ENCODE data around the gene TMEM150A.
"Not testable (repeated sequence)": the region's sequence is repeated elsewhere in the genome, so short reads cannot be mapped to it uniquely, and the experiment has no call there.

Gene TMEM150A

GRCh38 chr2:85611705-85612587 is 9.4 kb upstream of the TMEM150A start, which contains the start of gene C2orf68:
C2orf68 (minus strand) TSS chr2:85612066; CDS start chr2:85611984, 82 bp downstream.
- DNase-seq = peak; percentile 97

GRCh38 chr2:85611217-85611704 is 8.8 kb upstream of the TMEM150A start:
- peak; percentile 33 for DNase-seq

- DNase-seq = no peak
Observed at GRCh38 chr2:85607268-85608215, 5.0 kb upstream of the TMEM150A start.

- no peak for DNase-seq
Observed at GRCh38 chr2:85606116-85606455, 3.6 kb upstream of the TMEM150A start.

DNA sequence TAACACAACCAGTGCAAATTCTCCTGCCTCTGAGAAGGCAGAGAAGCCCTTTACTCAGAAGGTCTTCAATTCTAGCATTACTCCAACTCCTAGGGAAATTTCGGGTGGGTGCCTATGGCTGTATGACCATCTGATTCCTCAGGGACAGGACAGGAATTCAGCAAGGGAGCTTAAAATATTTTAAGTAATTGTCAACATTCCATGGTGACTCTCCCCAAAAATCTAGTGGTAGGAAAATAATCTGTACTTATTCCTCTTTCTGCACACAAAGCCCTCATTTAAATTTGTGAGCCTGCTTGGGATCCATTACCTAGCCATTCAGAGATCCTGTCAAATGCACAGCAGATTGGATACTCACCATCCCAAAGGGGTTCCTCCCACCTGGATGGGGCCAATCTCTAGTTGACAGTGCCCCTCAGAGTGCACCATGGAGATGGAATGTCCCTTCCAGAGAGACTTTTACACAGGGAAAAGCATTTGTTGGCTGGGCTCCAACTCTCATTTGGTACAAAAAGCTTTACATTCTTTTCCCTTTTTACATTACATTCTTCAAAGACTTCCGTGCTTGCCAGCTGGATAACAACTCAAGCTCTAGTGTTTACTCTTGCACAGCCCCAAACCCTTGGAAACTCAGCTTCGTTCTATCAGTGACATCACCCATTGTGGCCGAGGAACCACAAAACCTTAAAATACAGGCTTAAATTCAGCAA is 3.1 kb upstream of the TMEM150A start:
- no peak for DNase-seq

DNA sequence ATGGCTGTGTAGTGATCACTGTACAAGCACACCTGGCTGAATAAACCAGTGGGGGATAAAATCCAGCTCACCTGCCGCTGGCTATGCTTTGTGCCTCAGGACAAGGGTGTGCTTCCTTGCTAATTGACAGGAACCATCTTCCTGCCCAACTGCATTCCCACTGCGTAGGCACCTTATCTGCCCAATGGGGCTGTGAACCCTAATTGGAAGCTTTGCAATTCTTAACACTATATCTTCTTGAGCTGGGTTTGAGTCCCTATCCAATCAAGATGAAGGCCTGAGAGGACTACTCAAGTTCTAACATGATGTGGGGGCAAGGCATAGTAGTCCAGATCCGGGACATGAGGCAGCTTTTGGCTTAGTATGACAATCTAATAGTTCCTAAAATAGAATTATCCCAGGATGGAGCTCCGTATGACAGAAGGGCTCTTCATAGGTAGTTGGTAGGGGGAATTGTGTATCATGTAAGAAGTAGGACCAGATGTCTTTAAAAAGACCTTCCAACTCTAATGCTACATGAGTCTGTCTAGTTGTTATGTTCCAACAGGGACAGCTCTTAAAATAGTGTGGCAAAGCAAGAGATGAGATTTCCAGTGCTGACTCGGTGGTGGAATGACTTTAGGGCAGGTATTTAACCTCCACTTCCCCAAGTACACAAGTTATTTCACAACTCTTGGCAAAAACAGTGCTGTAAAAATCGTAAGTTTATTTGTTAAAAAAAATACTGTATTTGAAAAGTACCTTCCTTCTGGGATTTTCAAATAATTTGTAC is 2.3 kb upstream of the TMEM150A start:
- no peak for DNase-seq

GRCh38 chr2:85604133-85604444 is 1.6 kb upstream of the TMEM150A start:
- not testable (repeated sequence) for DNase-seq

DNA sequence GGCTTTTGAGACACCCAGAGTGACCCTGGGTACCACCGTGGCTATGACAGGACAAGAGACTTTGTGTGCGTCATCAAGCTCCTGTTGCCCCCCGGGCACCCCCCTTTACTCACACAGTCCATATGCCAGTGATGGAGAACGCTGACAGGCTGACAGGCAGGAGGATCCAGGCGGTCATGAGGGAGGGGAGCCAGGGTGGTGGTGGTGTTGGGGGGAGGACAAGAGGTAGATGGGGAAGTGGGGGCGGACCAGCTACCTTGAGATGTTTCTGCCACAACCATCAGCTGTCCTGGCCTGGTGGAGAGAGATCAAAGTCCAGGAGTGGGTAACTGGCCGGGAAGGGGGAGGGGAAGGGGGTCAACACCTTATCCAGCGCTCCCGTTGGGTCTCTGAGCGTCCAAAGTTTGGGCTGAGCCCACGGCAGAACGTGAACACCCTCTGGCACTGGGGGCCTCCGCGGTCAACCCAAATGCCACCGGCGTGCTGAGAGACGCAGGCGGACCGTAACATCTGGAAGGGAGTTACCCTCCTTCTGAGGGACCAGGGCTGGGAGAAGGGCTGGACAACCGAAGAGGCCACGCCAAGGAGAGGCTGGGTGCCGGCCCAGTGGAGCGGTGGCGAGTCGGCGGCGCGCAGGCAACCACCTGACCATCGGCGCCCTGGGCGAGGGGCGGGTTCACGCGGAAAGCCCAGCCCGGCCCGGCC is 575 bp downstream of the TMEM150A start:
- no peak for DNase-seq

- no peak for DNase-seq
Observed at GRCh38 chr2:85600951-85601770, 1.3 kb downstream of the TMEM150A start.

GRCh38 chr2:85600235-85600575 is 2.3 kb downstream of the TMEM150A start:
- no peak for DNase-seq

DNA sequence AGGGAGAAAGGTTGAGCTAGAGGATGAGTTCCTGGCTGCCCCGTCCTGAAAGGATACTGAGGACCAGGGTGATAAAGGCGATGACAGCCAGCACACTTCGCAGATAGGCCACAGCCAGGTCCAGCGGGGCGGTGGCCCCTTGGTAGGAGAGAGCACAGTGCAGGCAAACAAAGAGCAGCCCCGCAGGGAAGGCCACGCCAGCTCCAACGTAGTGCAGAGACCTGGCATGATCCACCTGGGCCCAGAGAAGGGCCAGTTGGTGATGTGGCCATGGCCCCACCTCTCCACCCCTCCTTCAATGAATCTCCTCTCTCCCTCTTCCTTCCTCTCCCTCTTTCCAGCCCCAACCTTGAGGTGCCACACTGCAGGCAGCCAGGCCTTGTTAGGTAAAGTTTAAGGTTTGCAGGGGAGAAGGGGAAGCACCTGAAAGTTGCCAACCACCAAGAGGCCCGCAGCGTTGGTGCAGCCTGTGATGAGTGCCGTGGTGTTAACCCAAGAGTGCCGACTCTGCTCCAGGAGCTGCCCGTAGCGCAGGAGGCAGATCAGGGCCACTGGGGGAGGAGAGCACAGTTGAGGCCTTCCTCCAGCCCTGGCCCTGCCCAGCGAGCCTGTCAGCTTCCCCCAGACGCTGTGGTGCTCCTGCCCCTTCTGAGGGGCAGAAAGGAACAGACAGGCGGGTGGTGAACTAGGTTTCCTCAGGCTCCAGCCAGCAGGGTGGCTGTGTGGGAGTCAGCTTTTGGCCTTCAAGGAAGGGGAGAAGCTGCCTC is 2.8 kb downstream of the TMEM150A start:
- no peak for DNase-seq

DNA sequence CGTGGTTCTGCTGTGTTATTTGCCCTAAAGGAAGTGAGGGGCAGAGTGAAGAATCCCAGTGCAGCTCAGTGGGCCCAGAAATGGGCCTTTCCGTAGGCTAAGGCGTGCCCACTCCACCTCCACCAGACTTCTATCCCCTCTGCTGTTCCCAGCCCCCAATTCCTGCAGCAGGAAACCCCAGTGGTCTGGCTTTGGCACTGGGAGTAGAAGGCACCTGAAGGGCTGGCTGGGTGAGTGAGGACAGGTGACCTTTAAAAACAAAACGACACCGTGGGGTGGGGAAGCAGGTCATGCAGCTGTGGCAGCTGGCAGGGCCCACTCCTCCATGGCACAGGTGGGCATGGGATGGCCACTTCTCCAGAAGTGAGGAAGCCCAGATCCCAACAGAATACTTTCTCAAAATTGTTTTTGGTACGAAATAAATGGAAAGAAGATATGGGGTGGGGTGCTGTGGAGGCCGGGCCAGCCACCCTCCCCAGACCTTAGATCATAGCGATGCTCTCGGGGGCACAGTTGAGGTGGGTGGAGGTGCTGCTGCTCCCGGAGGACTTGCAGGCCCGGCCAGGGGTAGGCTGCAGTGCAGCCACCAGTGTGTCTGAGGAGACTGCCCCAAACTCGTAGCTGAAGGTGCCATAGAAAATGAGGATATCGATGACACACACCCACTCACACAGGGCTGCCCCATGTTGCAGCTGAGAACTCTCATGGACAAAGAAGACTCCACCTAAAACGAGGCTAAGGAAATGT is 3.7 kb downstream of the TMEM150A start:
- no peak for DNase-seq

DNA sequence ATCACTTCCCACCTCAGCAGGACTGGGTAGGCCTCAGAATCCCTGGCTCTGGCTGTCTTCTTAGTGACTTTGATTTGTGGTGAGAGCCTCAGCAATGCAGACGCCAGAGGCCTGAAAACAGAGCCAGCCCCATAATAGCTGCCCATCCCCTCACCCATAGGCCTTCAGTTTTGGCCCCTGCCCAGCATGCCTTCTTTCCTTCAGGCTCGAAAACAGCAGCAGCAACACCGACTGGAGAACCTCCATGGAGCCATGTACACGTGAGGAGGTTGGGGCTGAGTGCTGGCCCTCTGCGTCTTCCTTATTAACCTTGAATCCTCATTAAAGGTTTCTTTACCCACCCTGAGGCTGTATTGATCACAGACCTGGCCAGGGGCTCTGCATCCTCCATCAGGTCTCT is 5.3 kb downstream of the TMEM150A start:
- DNase-seq = no peak

- DNase-seq = no peak
Observed at GRCh38 chr2:85596486-85597143, 5.9 kb downstream of the TMEM150A start.

- no peak for DNase-seq
Observed at GRCh38 chr2:85596026-85596333, 6.5 kb downstream of the TMEM150A start.

DNA sequence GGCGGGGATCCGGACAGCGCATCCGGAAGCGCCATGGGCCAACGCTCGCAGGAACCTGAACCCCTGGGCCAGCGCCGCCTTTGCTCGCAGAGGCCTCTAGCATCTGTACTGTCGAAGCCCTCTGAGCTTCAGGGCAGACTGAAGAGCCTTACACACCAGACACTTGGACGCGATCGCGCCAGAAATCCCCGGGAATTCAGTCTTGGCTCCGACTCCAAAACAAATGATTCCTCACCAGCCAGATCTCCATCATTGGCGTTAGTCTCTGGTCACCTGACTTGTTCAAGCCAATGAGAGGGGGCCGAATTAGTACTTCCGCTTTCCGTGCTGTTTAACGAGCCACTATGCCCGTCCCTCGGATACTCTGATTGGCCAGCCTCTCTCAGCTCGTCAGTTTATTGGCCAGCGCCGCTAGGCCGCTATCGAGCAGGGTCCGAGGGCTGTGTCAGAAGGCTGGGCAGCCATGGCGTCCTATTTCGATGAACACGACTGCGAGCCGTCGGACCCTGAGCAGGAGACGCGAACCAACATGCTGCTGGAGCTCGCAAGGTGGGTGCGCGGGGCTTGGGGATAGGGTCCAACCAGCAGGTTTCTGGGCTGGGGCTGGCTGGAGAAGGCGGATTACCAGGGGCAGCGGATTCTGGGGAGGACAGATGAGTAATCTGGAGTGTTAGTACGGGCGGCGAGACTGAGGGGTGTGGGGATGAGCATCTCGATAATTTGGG is 7.0 kb downstream of the TMEM150A start, which contains the start of gene RNF181:
Gene RNF181, plus strand, starts transcription at position 445 of the 725 bp plus-strand sequence. Its CDS starts 19 bp downstream, at position 464.
- DNase-seq = peak; percentile 99

DNA sequence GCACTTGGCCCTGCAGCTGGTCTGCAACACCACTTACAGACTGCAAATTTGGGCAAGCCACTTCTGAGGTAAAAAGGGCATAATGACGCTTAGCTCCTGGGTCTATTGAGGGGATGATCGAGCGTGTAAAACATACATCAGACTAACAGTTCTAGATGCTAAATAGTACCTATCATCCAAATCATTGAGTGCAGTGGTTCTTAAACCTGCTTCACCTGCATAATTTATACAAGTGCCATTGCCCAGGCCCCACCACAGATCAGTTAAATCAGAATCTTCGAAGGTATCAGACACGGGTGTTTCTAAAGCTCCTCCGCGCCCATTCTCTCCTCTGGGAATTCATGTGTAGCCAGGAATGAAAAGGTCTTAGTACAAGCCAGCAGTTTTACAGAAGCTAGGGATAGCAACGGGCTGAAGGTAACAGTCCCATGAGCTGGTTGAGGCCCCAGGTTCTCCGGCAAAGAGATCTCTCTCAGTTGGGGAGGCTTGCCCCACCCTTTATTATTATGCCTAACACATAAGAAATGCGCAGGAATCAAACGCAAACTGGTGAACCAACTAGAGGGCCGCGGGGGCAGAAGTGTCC is 7.7 kb downstream of the TMEM150A start:
- no peak for DNase-seq

DNA sequence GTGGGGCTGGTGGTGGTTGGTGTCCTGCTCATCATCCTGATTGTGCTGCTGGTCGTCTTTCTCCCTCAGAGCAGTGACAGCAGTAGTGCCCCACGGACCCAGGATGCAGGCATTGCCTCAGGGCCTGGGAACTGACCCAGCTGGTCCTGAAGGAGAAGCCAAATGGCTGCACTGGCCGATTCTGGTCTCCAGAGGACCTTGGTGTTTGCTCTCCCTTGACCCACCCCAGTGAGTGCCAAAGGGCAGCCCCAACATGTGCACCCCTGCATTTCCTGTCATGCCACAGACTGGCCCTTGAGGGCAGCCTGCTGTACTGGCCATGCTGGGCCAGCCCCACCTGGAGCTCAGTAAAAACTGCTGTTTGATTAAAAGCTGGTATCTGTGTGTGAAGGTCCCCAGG is 9.5 kb downstream of the TMEM150A start:
- DNase-seq = no peak
